ENCODE results near the gene MAP6. TPM values are rescaled to one million over a fixed set of nuclear protein-coding genes. Genes with fewer than 3 reads are reported as not detected.
"Not testable (repeated sequence)": the region's sequence is repeated elsewhere in the genome, so short reads cannot be mapped to it uniquely, and the experiment has no call there.

The MAP6 gene
- total and polyA plus RNA-seq, 5 experiments from 2014 or later: not detected

GRCh38 chr11:75689863-75690609 lies 21.2 kb upstream of the MAP6 start:
- H3K27ac Mint-ChIP-seq: peak overlapping the region in 2 of 10 donors; percentile 5 to 68
- ATAC-seq (peak in 1 of 2 donors; percentile 14), DNase-seq (no peak)
- peaks cover 0 to 13% (median 0%) of the 10 kb centered on the region in 4 donors for H3K4me1 Mint-ChIP-seq
- POLR2A ChIA-PET: no interaction called here
- peak overlapping the region in 1 of 10 donors; percentile 52 for H3K4me3 Mint-ChIP-seq
- H3K27me3 Mint-ChIP-seq: peaks cover 32 to 85% (median 39%) of the 10 kb centered on the region in 5 donors
- H3K9me3 Mint-ChIP-seq: peaks cover 6 to 30% (median 18%) of the 10 kb centered on the region in 9 donors
- peaks cover 2 to 28% (median 6%) of the 10 kb centered on the region in 3 donors for H3K36me3 Mint-ChIP-seq

GRCh38 chr11:75683856-75684255 lies 15.0 kb upstream of the MAP6 start:
- peaks cover 37 to 59% (median 47%) of the 10 kb centered on the region in 5 donors for H3K27me3 Mint-ChIP-seq
- peaks cover 2 to 40% (median 11%) of the 10 kb centered on the region in 3 donors for H3K36me3 Mint-ChIP-seq
- H3K27ac Mint-ChIP-seq, POLR2A ChIA-PET, H3K4me1 Mint-ChIP-seq, DNase-seq, H3K4me3 Mint-ChIP-seq, ATAC-seq: not testable (repeated sequence)
- H3K9me3 Mint-ChIP-seq: peaks cover 11 to 54% (median 28%) of the 10 kb centered on the region in 9 donors

GRCh38 chr11:75679566-75679965 lies 10.7 kb upstream of the MAP6 start:
- H3K27ac Mint-ChIP-seq: no peak overlapping the region
- peaks cover 0 to 22% (median 3%) of the 10 kb centered on the region in 9 donors for H3K9me3 Mint-ChIP-seq
- no peak for ATAC-seq

DNA sequence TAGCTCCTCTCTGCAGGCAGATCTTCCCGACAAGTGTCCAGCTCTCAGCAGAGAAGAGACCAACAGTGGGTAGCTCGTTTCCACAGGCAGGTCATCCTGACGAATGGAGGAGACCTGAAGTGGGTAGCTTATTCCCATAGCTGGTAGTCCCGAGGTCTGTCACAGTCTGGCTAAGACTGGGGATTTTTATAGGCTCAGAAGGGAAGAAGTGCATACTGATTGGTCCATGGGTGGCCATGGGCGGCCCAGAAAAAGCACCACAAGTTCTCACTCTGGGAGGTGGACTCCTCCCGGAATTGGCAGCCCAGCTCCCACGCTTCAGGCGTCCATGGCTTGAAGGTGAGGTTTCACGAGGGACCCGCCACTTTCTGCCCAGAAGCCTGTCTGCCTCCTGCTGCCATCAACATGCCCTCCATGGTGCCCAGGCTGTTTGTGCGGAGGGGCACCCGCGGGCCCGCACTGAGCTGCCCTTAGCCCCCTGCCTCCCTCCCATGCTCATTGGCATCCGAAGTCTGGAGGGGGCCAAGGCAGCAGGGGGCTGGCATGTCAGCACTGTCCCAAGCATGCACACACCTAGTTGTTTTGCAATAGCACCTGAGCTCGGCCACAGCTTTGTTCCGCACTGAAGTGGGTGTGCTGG lies 9.9 kb upstream of the MAP6 start:
- H3K27me3 Mint-ChIP-seq: peaks cover 16 to 38% (median 25%) of the 10 kb centered on the region in 5 donors
- ATAC-seq: no peak
- POLR2A ChIA-PET: interaction anchor here (0.7 kb wide), 1 partner anchor 350 kb away, joined by 5 read pairs; no protein-coding TSS in a partner anchor

More at GRCh38 chr11:75679566-75679965, 10.7 kb upstream of the MAP6 start:
- Mint-ChIP-seq H3K4me3 (no peak overlapping the region), H3K36me3 (peaks cover 0 to 12% (median 0%) of the 10 kb centered on the region in 3 donors), H3K27me3 (peaks cover 24 to 36% (median 30%) of the 10 kb centered on the region in 5 donors), H3K4me1 (no peaks in the 10 kb centered on the region)
- DNase-seq: no peak
- POLR2A ChIA-PET: no interaction called here

DNA sequence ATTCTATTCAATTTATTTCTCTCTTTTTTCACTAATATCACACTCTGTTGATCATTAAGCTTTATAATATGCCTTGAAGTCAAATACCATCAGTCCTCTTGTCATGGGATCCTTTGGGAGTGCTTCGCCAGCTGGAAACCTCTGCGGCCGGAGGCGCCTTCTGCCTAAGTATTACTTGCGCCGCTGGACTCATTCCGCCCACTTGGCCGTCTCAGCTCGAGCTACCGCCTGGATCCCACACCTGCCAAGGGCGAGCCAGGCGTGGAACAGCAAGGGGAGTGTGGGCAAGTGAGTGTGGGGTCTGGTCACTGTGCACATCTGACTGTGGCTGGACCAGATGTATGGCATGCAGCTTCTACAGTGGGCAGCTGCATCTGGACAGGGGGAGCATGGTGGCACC lies 9.1 kb upstream of the MAP6 start:
- no peak overlapping the region for H3K27ac Mint-ChIP-seq
- H3K4me1 Mint-ChIP-seq: no peaks in the 10 kb centered on the region
- ATAC-seq (no peak), DNase-seq (no peak)
- peaks cover 8 to 39% (median 17%) of the 10 kb centered on the region in 5 donors for H3K27me3 Mint-ChIP-seq
- peaks cover 0 to 6% (median 0%) of the 10 kb centered on the region in 3 donors for H3K36me3 Mint-ChIP-seq
- peaks cover 0 to 12% (median 2%) of the 10 kb centered on the region in 9 donors for H3K9me3 Mint-ChIP-seq
- H3K4me3 Mint-ChIP-seq: no peak overlapping the region
- POLR2A ChIA-PET: no interaction called here

More for the DNA sequence above, 9.9 kb upstream of the MAP6 start:
- Mint-ChIP-seq H3K27ac (no peak overlapping the region), H3K36me3 (peaks cover 0 to 9% (median 0%) of the 10 kb centered on the region in 3 donors), H3K4me1 (no peaks in the 10 kb centered on the region), H3K9me3 (peaks cover 0 to 19% (median 3%) of the 10 kb centered on the region in 9 donors), H3K4me3 (no peak overlapping the region)
- no peak for DNase-seq

- Mint-ChIP-seq H3K4me1 (no peaks in the 10 kb centered on the region), H3K27ac (no peak overlapping the region), H3K36me3 (peaks cover 0 to 6% (median 0%) of the 10 kb centered on the region in 3 donors), H3K9me3 (peaks cover 0 to 12% (median 2%) of the 10 kb centered on the region in 9 donors), H3K4me3 (no peak overlapping the region), H3K27me3 (peaks cover 8 to 36% (median 17%) of the 10 kb centered on the region in 5 donors)
- POLR2A ChIA-PET: no interaction called here
- ATAC-seq: no peak
- no peak for DNase-seq
Measured at GRCh38 chr11:75677275-75677674, 8.4 kb upstream of the MAP6 start.

- no peak for ATAC-seq
- H3K9me3 Mint-ChIP-seq: peaks cover 0 to 14% (median 2%) of the 10 kb centered on the region in 9 donors
- H3K27me3 Mint-ChIP-seq: peaks cover 27 to 59% (median 39%) of the 10 kb centered on the region in 5 donors
- H3K36me3 Mint-ChIP-seq: peaks cover 0 to 15% (median 0%) of the 10 kb centered on the region in 3 donors
- POLR2A ChIA-PET: no interaction called here
- no peak overlapping the region for H3K4me3 Mint-ChIP-seq
- peaks cover 0 to 2% (median under 1%) of the 10 kb centered on the region in 4 donors for H3K4me1 Mint-ChIP-seq
- no peak overlapping the region for H3K27ac Mint-ChIP-seq
- DNase-seq: no peak
Measured at GRCh38 chr11:75673977-75674582, 5.2 kb upstream of the MAP6 start.

DNA sequence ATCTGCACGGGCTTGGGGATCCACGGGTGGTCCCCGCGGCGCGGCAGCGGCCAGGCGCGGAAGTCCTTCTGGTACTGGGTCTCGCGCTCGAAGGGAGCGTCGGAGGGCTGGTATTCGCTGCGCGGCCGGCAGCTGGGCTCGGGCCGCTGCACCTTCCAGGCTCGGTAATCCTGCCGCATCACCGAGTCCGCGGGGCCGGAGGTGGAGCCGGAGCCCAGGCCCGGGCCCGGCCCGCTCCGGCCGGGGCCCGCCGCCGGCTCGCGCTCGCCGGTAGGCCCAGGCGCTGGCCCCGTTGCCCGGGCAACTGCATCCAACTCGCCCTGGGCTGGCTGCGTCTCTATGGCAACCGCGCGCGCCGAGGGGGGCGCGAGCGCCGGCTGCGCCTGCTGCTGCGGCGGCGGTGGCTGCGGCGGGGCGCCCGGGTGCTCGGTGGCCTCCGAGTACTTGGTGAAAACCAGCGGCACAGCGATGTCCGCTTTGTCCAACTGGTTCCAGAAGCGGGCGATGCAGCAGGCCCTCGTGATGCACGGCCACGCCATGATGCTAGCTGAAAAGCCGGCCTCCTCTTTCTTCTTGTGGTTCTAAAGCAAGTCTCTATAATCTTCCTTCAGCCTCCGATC lies 897 bp downstream of the MAP6 start:
- POLR2A ChIA-PET: no interaction called here
- peaks cover 0 to 9% (median 0%) of the 10 kb centered on the region in 9 donors for H3K9me3 Mint-ChIP-seq
- DNase-seq (peak in 4 of 10 donors; percentile 4 to 28 (median 18)), ATAC-seq (peak; percentile 56 to 60)
- H3K4me3 Mint-ChIP-seq: peak overlapping the region; percentile 75 to 89 (median 84)
- peaks cover 52 to 78% (median 68%) of the 10 kb centered on the region in 5 donors for H3K27me3 Mint-ChIP-seq
- peaks cover 10 to 14% (median 13%) of the 10 kb centered on the region in 4 donors for H3K4me1 Mint-ChIP-seq
- H3K27ac Mint-ChIP-seq: no peak overlapping the region
- peaks cover 0 to 15% (median 0%) of the 10 kb centered on the region in 3 donors for H3K36me3 Mint-ChIP-seq

DNA sequence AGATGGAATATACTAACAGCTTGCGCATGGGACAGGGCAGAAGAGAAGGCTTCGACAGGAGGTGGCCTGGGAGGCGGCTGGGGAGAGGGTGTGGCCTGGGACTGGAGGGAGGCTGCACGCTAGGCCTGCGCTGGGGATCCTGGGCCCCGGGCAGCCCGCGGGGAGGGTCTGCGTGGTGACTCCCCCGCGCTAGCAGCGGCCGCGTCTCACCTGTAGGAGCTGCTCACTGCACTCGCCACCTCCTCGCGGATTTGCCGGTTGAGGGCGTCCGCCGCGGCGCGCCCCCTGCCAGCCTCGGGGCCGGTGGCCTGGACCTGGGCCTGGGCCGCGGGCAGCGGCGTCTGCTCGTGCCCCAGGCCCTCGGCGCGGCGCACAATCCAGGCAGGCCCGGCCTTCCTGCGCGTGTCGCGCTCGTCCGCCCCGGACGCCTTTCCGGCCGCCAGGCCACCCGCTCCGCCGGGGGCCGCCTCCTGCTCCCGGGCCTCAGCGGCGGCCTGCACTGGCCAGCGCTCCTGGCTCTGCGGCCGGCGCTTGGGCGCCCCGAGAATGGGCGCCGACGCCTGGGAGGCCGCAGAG lies 1.5 kb downstream of the MAP6 start:
- DNase-seq (no peak), ATAC-seq (peak; percentile 35 to 47)
- Mint-ChIP-seq H3K4me3 (peak overlapping the region; percentile 53 to 85 (median 78)), H3K27ac (no peak overlapping the region), H3K27me3 (peaks cover 47 to 73% (median 72%) of the 10 kb centered on the region in 5 donors), H3K4me1 (peaks cover 10 to 14% (median 13%) of the 10 kb centered on the region in 4 donors), H3K9me3 (peaks cover 0 to 3% (median 0%) of the 10 kb centered on the region in 9 donors), H3K36me3 (peaks cover 0 to 9% (median 0%) of the 10 kb centered on the region in 3 donors)
- POLR2A ChIA-PET: no interaction called here

- H3K4me1 Mint-ChIP-seq: peaks cover 10 to 14% (median 13%) of the 10 kb centered on the region in 4 donors
- peaks cover 0 to 6% (median 0%) of the 10 kb centered on the region in 3 donors for H3K36me3 Mint-ChIP-seq
- H3K27me3 Mint-ChIP-seq: peaks cover 40 to 66% (median 59%) of the 10 kb centered on the region in 5 donors
- H3K4me3 Mint-ChIP-seq: peak overlapping the region in 6 of 10 donors; percentile 0 to 76 (median 34)
- DNase-seq (no peak), ATAC-seq (no peak)
- H3K9me3 Mint-ChIP-seq: no peaks in the 10 kb centered on the region
- H3K27ac Mint-ChIP-seq: no peak overlapping the region
- POLR2A ChIA-PET: no interaction called here
Measured at GRCh38 chr11:75665990-75666389, 2.8 kb downstream of the MAP6 start.

DNA sequence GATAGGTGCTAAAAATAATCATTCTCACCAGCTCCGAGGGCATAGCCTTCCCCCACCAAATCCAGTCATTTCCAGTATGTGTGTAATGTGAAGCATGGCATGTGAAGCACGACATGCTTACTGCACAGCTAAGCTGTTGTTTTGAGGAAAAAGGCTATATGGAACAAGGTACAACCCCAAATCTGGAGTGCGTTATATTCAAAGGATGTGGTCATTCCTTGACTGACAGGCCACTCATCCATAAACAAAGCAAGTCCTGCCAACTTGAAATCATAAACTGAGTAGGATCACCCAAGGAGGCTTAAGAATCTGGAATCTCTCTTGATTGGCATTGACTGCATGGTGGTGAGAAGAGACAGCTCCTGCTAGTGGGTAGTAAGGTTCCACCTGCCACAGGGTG lies 3.7 kb downstream of the MAP6 start:
- H3K27me3 Mint-ChIP-seq: peaks cover 33 to 62% (median 55%) of the 10 kb centered on the region in 5 donors
- peaks cover 10 to 14% (median 13%) of the 10 kb centered on the region in 4 donors for H3K4me1 Mint-ChIP-seq
- H3K4me3 Mint-ChIP-seq: no peak overlapping the region
- POLR2A ChIA-PET: no interaction called here
- no peak overlapping the region for H3K27ac Mint-ChIP-seq
- no peaks in the 10 kb centered on the region for H3K36me3 Mint-ChIP-seq
- DNase-seq (no peak), ATAC-seq (no peak)
- H3K9me3 Mint-ChIP-seq: no peaks in the 10 kb centered on the region

DNA sequence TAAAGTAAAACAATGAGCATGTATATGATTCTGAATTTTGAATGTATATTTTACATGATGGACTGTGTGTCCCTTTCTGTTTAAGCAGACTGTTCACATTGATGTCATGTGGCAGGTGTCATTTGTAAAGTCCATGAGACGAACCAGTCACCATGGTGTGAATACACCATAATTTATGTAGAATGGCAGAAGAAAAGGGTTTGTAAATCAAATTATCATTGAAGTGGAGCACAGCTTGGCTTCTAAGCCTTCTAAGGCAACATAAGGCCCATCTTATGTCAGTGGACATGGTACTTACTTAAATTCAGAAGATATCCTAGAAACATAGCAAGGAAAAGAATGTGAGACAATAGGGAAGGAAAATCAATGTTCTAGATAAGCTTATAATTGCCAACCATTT lies 4.4 kb downstream of the MAP6 start:
- POLR2A ChIA-PET: no interaction called here
- no peak overlapping the region for H3K27ac Mint-ChIP-seq

More for the DNA sequence above, 4.4 kb downstream of the MAP6 start:
- peaks cover 32 to 61% (median 50%) of the 10 kb centered on the region in 5 donors for H3K27me3 Mint-ChIP-seq
- no peaks in the 10 kb centered on the region for H3K36me3 Mint-ChIP-seq
- no peak for ATAC-seq
- DNase-seq: no peak
- H3K4me3 Mint-ChIP-seq: no peak overlapping the region
- H3K4me1 Mint-ChIP-seq: peaks cover 10 to 14% (median 13%) of the 10 kb centered on the region in 4 donors
- no peaks in the 10 kb centered on the region for H3K9me3 Mint-ChIP-seq
